Karpas-422 (cell line): ENCODE data around the gene KCNAB2. TPM values are rescaled to one million over a fixed set of nuclear protein-coding genes. Genes with fewer than 3 reads are reported as not detected.

Experiments
- DNase-seq: peaks from one replicate; pipeline ENCODE4 v3.0.0-alpha.2; 2015
- H2AFZ ChIP-seq: fragments of 200-600 bp; sonication (generic); 2 replicates; pipeline ENCODE4 v1.6.1; 2014; ENCODE audit warnings: antibody characterized with exemption, low read length, mixed read lengths
- H3K27ac ChIP-seq: fragments of 200-600 bp; sonication (generic); 2 replicates; pipeline ENCODE4 v1.5.1; 2014; ENCODE audit warnings: mild to moderate bottlenecking, low read length, moderate library complexity
- H3K27me3 ChIP-seq: fragments of 200-600 bp; sonication (generic); 2 replicates; pipeline ENCODE4 v1.6.1; 2014; ENCODE audit warnings: low read length, mixed read lengths
- H3K36me3 ChIP-seq: fragments of 200-600 bp; sonication (generic); 2 replicates; pipeline ENCODE4 v1.6.1; 2014; ENCODE audit warnings: low read length, mixed read lengths; ENCODE audit not compliant: insufficient read depth
- H3K4me1 ChIP-seq: fragments of 200-600 bp; sonication (generic); 2 replicates; pipeline ENCODE4 v1.6.1; 2014; ENCODE audit warnings: mild to moderate bottlenecking, low read length, mixed read lengths
- H3K4me2 ChIP-seq: fragments of 200-600 bp; sonication (generic); 2 replicates; pipeline ENCODE4 v1.6.1; 2014; ENCODE audit warnings: low read length, low read depth, mild to moderate bottlenecking; ENCODE audit not compliant: poor library complexity, severe bottlenecking
- H3K4me3 ChIP-seq: fragments of 200-600 bp; sonication (generic); 2 replicates; pipeline ENCODE4 v1.5.1; 2014; ENCODE audit warnings: mild to moderate bottlenecking, antibody characterized with exemption, low read length, mixed read lengths
- H3K79me2 ChIP-seq: fragments of 200-600 bp; sonication (generic); 2 replicates; pipeline ENCODE4 v1.6.1; 2014; ENCODE audit warnings: mild to moderate bottlenecking, low read length, mixed read lengths
- H3K9ac ChIP-seq: fragments of 200-600 bp; sonication (generic); 2 replicates; pipeline ENCODE4 v1.6.0; 2014; ENCODE audit warnings: low read length
- H3K9me2 ChIP-seq: fragments of 200-600 bp; sonication (generic), shearing (Covaris generic); replicated peaks from 2 replicates; pipeline ENCODE4 v1.6.0; 2014; ENCODE audit warnings: mild to moderate bottlenecking, low read length, moderate library complexity; ENCODE audit not compliant: insufficient read depth
- H3K9me3 ChIP-seq: fragments of 300-700, 200-600 bp; sonication (generic); 2 replicates; pipeline ENCODE4 v1.6.1; 2014; ENCODE audit warnings: low read length, mixed read lengths
- H4K20me1 ChIP-seq: fragments of 200-600 bp; sonication (generic); 2 replicates; pipeline ENCODE4 v1.6.1; 2014; ENCODE audit warnings: mild to moderate bottlenecking, antibody characterized with exemption, low read length, low read depth; ENCODE audit not compliant: insufficient read depth
- total RNA-seq: library from RNA; depleted of rRNA; stranded (reverse); fragments of >200 nt; shearing (Covaris generic); gene quantifications from 2 replicates; pipeline ENCODE4 v1.2.3, GENCODE V29; 2014; ENCODE audit warnings: low replicate concordance

Gene KCNAB2
- total RNA-seq, 1 experiment from 2014 or later: 27.3 TPM

GRCh38 chr1:6098303-6099215, 52.9 kb downstream of the KCNAB2 start:
- Histone ChIP-seq H3K79me2 (no peaks in the 10 kb centered on the region), H3K9me3 (no peaks in the 10 kb centered on the region), H3K9ac (no peak overlapping the region), H3K27ac (no peak overlapping the region), H3K36me3 (no peaks in the 10 kb centered on the region), H3K4me2 (no peak overlapping the region), H4K20me1 (no peaks in the 10 kb centered on the region), H2AFZ (no peak overlapping the region), H3K27me3 (no peaks in the 10 kb centered on the region), H3K9me2 (no peaks in the 10 kb centered on the region), H3K4me1 (no peaks in the 10 kb centered on the region), H3K4me3 (no peak overlapping the region)
- no peak for DNase-seq

- DNase-seq: no peak
- Histone ChIP-seq H2AFZ (no peak overlapping the region), H3K4me1 (no peaks in the 10 kb centered on the region), H3K27ac (no peak overlapping the region), H3K36me3 (no peaks in the 10 kb centered on the region), H3K79me2 (no peaks in the 10 kb centered on the region), H3K9ac (no peak overlapping the region), H4K20me1 (no peaks in the 10 kb centered on the region), H3K4me2 (no peak overlapping the region), H3K27me3 (no peaks in the 10 kb centered on the region), H3K4me3 (no peak overlapping the region), H3K9me3 (no peaks in the 10 kb centered on the region), H3K9me2 (no peaks in the 10 kb centered on the region)
These were observed 53.6 kb downstream of the KCNAB2 start for GRCh38 chr1:6099297-6099696.

GRCh38 chr1:6099787-6100765, 54.4 kb downstream of the KCNAB2 start:
- no peaks in the 10 kb centered on the region for H3K9me2 ChIP-seq
- H3K79me2 ChIP-seq: no peaks in the 10 kb centered on the region
- no peaks in the 10 kb centered on the region for H3K36me3 ChIP-seq
- peaks cover 1% of the 10 kb centered on the region; the same call in 1 of the 2 replicates for H3K4me1 ChIP-seq
- H2AFZ ChIP-seq: no peak overlapping the region
- no peaks in the 10 kb centered on the region for H4K20me1 ChIP-seq
- no peaks in the 10 kb centered on the region for H3K27me3 ChIP-seq
- no peak overlapping the region for H3K4me3 ChIP-seq
- H3K9ac ChIP-seq: no peak overlapping the region
- no peak overlapping the region for H3K27ac ChIP-seq
- no peaks in the 10 kb centered on the region for H3K9me3 ChIP-seq
- H3K4me2 ChIP-seq: no peak overlapping the region
- DNase-seq: peak; percentile 63

- Histone ChIP-seq H3K4me3 (no peak overlapping the region), H3K79me2 (no peaks in the 10 kb centered on the region), H3K9me3 (no peaks in the 10 kb centered on the region), H3K4me2 (no peak overlapping the region), H3K27me3 (no peaks in the 10 kb centered on the region), H3K9ac (no peak overlapping the region), H3K27ac (no peak overlapping the region), H3K4me1 (peaks cover 10% of the 10 kb centered on the region), H4K20me1 (no peaks in the 10 kb centered on the region), H2AFZ (no peak overlapping the region), H3K9me2 (no peaks in the 10 kb centered on the region), H3K36me3 (no peaks in the 10 kb centered on the region)
- no peak for DNase-seq
These were observed 55.4 kb downstream of the KCNAB2 start for GRCh38 chr1:6100861-6101783.

GRCh38 chr1:6101826-6102531, 56.3 kb downstream of the KCNAB2 start:
- Histone ChIP-seq H3K9me3 (no peaks in the 10 kb centered on the region), H3K4me1 (peaks cover 10% of the 10 kb centered on the region), H3K9me2 (no peaks in the 10 kb centered on the region), H3K4me3 (no peak overlapping the region), H2AFZ (no peak overlapping the region), H3K36me3 (no peaks in the 10 kb centered on the region), H3K79me2 (no peaks in the 10 kb centered on the region), H3K27me3 (no peaks in the 10 kb centered on the region), H3K4me2 (no peak overlapping the region), H3K27ac (no peak overlapping the region), H3K9ac (no peak overlapping the region), H4K20me1 (no peaks in the 10 kb centered on the region)
- no peak for DNase-seq

GRCh38 chr1:6102532-6102845, 56.8 kb downstream of the KCNAB2 start:
- H4K20me1 ChIP-seq: no peaks in the 10 kb centered on the region
- H3K4me3 ChIP-seq: no peak overlapping the region
- H3K27me3 ChIP-seq: no peaks in the 10 kb centered on the region
- peaks cover 10% of the 10 kb centered on the region for H3K4me1 ChIP-seq
- H3K9ac ChIP-seq: no peak overlapping the region
- no peaks in the 10 kb centered on the region for H3K9me2 ChIP-seq
- no peak overlapping the region for H2AFZ ChIP-seq
- no peaks in the 10 kb centered on the region for H3K9me3 ChIP-seq
- DNase-seq: no peak
- no peak overlapping the region for H3K27ac ChIP-seq
- H3K36me3 ChIP-seq: no peaks in the 10 kb centered on the region
- no peaks in the 10 kb centered on the region for H3K79me2 ChIP-seq
- no peak overlapping the region for H3K4me2 ChIP-seq

- Histone ChIP-seq H3K4me3 (no peak overlapping the region), H3K79me2 (no peaks in the 10 kb centered on the region), H3K9ac (no peak overlapping the region), H3K36me3 (no peaks in the 10 kb centered on the region), H3K27ac (no peak overlapping the region), H3K4me1 (peaks cover 10% of the 10 kb centered on the region), H3K9me3 (no peaks in the 10 kb centered on the region), H3K27me3 (no peaks in the 10 kb centered on the region), H3K9me2 (no peaks in the 10 kb centered on the region), H2AFZ (no peak overlapping the region), H4K20me1 (no peaks in the 10 kb centered on the region), H3K4me2 (no peak overlapping the region)
- no peak for DNase-seq
These were observed 57.6 kb downstream of the KCNAB2 start for GRCh38 chr1:6103111-6103853.
